BE2C (cell line): ENCODE measurements around the gene BRD4.

Source experiments
- DNase-seq: peaks from one replicate; pipeline ENCODE4 v3.0.0-alpha.2; 2020
- H3K27me3 ChIP-seq: fragments of 250-450 bp; sonication (Bioruptor Pico); 2 replicates; pipeline ENCODE4 v1.5.1; 2020; ENCODE audit warnings: mild to moderate bottlenecking
- H3K36me3 ChIP-seq: fragments of 250-450 bp; sonication (Bioruptor Pico); 2 replicates; pipeline ENCODE4 v1.5.1; 2020; ENCODE audit warnings: mild to moderate bottlenecking
- H3K4me1 ChIP-seq: fragments of 250-450 bp; sonication (Bioruptor Pico); 2 replicates; pipeline ENCODE4 v1.5.1; 2020
- H3K4me3 ChIP-seq: 2 replicates; pipeline ENCODE4 v1.5.1; 2011; ENCODE audit warnings: low read depth, low read length
- H3K9me3 ChIP-seq: fragments of 250-450 bp; sonication (Bioruptor Pico); 2 replicates; pipeline ENCODE4 v1.5.1; 2020
- CTCF ChIP-seq: IDR thresholded peaks from 2 replicates; pipeline ENCODE4 v1.5.1; 2012; ENCODE audit warnings: mild to moderate bottlenecking, low read depth, low read length

BRD4 gene

DNA sequence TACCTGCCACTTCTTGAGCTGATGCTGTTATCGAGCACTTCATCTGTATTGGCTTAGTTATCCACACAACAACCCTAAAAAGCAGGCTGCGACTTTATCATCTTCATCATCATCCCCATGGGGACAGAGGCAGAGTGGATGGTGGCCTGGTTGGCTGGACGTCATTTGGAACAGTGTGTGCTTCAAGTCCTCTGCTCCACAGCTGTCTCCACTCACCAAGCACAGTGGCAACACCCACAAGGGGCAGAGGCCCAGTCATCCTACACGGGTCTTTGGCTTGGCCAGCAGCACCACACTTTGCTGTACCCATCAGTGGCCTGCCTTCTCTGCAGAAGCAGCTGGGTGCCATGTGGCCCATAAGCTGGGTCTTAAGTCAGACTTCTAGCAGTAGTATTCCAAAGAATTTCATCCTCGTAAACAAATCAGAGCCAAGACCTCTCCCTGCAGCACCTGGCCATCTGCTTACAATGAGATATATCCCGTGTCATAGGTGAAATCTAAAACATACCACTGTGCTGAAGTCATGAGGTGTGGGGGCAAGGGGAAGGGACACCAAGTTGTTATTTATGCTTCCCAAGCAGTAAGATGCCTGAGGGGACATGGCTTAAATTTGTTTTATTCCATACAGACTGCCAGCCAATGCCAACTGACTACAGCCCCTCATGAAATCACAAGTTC, 52.2 kb downstream of the BRD4 start:
- Histone ChIP-seq H3K9me3 (no peaks in the 10 kb centered on the region), H3K4me1 (peaks cover 46% of the 10 kb centered on the region), H3K27me3 (no peaks in the 10 kb centered on the region), H3K36me3 (no peaks in the 10 kb centered on the region), H3K4me3 (peak overlapping the region; percentile 1; the same call in 1 of the 2 replicates)
- peak; percentile 62 for DNase-seq
- no peak for TF ChIP-seq CTCF

DNA sequence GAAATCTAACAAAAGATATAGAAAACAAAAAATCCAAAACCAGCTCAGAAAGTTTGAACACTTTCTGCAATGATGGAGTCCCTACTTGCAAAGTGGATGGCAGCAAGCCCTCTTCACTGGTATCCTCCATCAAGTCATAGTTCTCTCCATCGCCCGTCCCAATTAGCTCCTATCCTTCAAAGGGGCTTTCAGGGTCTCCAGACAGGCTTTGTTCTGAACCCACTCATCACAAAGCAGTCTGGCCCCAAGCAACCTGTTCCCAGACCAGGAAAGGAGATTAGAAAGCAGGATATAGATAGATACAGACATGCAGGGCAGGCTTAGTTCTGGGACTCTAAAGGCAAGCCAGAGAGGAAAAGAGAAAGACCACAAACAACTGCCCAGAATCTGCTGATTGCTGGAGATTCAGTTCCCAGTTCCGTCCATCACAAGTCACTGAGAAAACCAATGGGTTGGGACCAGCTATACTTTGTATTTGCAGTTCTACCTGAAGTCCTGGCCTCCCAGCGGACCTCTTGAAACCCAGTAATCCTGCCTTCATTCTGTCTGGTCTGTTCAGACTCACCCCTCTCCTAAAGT, 52.9 kb downstream of the BRD4 start:
- Histone ChIP-seq H3K27me3 (no peaks in the 10 kb centered on the region), H3K36me3 (no peaks in the 10 kb centered on the region), H3K9me3 (no peaks in the 10 kb centered on the region), H3K4me3 (no peak overlapping the region), H3K4me1 (peaks cover 46% of the 10 kb centered on the region)
- no peak for TF ChIP-seq CTCF
- no peak for DNase-seq

GRCh38 chr19:15276620-15277215, 55.6 kb downstream of the BRD4 start:
- Histone ChIP-seq H3K4me3 (no peak overlapping the region), H3K4me1 (peaks cover 25% of the 10 kb centered on the region), H3K9me3 (no peaks in the 10 kb centered on the region), H3K27me3 (no peaks in the 10 kb centered on the region), H3K36me3 (peaks cover 19% of the 10 kb centered on the region)
- no peak for TF ChIP-seq CTCF
- DNase-seq: no peak

DNA sequence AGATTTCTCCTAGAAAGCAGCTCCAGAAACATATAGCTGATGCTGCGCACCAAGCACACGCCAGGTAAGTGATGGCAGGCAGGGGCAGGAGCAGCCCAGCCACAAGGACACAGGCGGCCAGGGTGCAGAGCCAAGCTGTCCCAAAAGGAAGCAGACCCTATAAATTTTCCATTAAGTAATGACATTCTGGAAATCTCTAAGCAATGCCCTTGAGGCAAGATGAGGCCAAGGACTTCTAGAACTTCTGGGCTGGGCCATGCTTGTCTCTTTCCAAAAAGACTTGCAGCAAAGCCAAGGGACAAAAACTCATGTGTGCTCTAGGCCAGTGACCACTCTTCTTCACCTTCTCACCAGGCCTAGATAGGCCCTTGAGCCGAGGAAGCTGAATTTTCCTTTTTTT, 57.9 kb downstream of the BRD4 start:
- no peak for TF ChIP-seq CTCF
- no peak overlapping the region for H3K4me3 ChIP-seq
- H3K27me3 ChIP-seq: no peaks in the 10 kb centered on the region
- H3K9me3 ChIP-seq: no peaks in the 10 kb centered on the region
- no peak for DNase-seq
- H3K4me1 ChIP-seq: peaks cover 5% of the 10 kb centered on the region
- H3K36me3 ChIP-seq: peaks cover 41% of the 10 kb centered on the region

- DNase-seq: no peak
- no peaks in the 10 kb centered on the region for H3K27me3 ChIP-seq
- peaks cover 68% of the 10 kb centered on the region for H3K36me3 ChIP-seq
- H3K9me3 ChIP-seq: no peaks in the 10 kb centered on the region
- H3K4me3 ChIP-seq: no peak overlapping the region
- TF ChIP-seq CTCF: no peak
- peaks cover 5% of the 10 kb centered on the region for H3K4me1 ChIP-seq
These were observed 62.5 kb downstream of the BRD4 start for GRCh38 chr19:15269806-15270205.

- peaks cover 5% of the 10 kb centered on the region for H3K4me1 ChIP-seq
- no peaks in the 10 kb centered on the region for H3K27me3 ChIP-seq
- H3K4me3 ChIP-seq: no peak overlapping the region
- TF ChIP-seq CTCF: no peak
- no peaks in the 10 kb centered on the region for H3K9me3 ChIP-seq
- peaks cover 74% of the 10 kb centered on the region for H3K36me3 ChIP-seq
- no peak for DNase-seq
These were observed 63.4 kb downstream of the BRD4 start for GRCh38 chr19:15268928-15269253.
